PC-9 (cell line): ENCODE data around the gene BCAT1. TPM values are rescaled to one million over a fixed set of nuclear protein-coding genes. Genes with fewer than 3 reads are reported as not detected.

Source experiments
- BruUV-seq: library from RNA; stranded (reverse); fragments of 400-500 nt; replicated peaks from 2 replicates; lab custom pipeline; 2021; lab: Mats Ljungman, UMichigan
- CTCF ChIA-PET: fragments of 300-600 bp; sonication (Branson Sonifier 250); formaldehyde crosslinking; loops from one replicate; lab custom pipeline; 2022; ENCODE audit warnings: antibody characterized with exemption; lab: Charles Lee
- POLR2A ChIA-PET: fragments of 300-600 bp; sonication (Branson Sonifier 250); formaldehyde crosslinking; loops from one replicate; lab custom pipeline; 2022; ENCODE audit warnings: antibody characterized with exemption; ENCODE audit not compliant: unreplicated experiment; lab: Charles Lee
- DNase-seq, 2 experiments: peaks; one replicate each; pipeline versions ENCODE4 v3.0.0 to v3.0.0-alpha.2; 2015 to 2022; ENCODE audit warnings: mixed read lengths in 1 of 2
- H2AFZ ChIP-seq: fragments of 200-600 bp; sonication (generic); 2 replicates; pipeline ENCODE4 v1.8.1; 2017; ENCODE audit warnings: antibody characterized with exemption
- H3F3A ChIP-seq: fragments of 200-600 bp; sonication (generic); 2 replicates; pipeline ENCODE4 v1.8.1; 2017; ENCODE audit warnings: antibody characterized with exemption, mild to moderate bottlenecking, low read depth; ENCODE audit not compliant: insufficient read depth
- H3K27ac ChIP-seq: fragments of 200-600 bp; sonication (generic); 2 replicates; pipeline ENCODE4 v1.6.1; 2016; ENCODE audit warnings: mixed run types
- H3K27me3 ChIP-seq: fragments of 200-600 bp; sonication (generic); 2 replicates; pipeline ENCODE4 v1.6.1; 2016; ENCODE audit warnings: low read depth, mixed run types; ENCODE audit not compliant: insufficient read depth
- H3K36me3 ChIP-seq: fragments of 200-600 bp; sonication (generic); 2 replicates; pipeline ENCODE4 v1.6.1; 2016; ENCODE audit warnings: low read depth, mixed run types
- H3K4me1 ChIP-seq: fragments of 200-600 bp; sonication (generic); replicated peaks from 2 replicates; pipeline ENCODE4 v1.6.1; 2016; ENCODE audit warnings: mixed run types; ENCODE audit not compliant: insufficient read depth
- H3K4me2 ChIP-seq: fragments of 200-600 bp; sonication (generic); 2 replicates; pipeline ENCODE4 v1.6.1; 2017; ENCODE audit warnings: mixed run types
- H3K4me3 ChIP-seq: fragments of 200-600 bp; sonication (generic); 2 replicates; pipeline ENCODE4 v1.6.1; 2016; ENCODE audit warnings: mixed run types
- H3K79me2 ChIP-seq: fragments of 200-600 bp; sonication (generic); 2 replicates; pipeline ENCODE4 v1.6.1; 2017; ENCODE audit warnings: low read depth, mixed run types
- H3K9me2 ChIP-seq: fragments of 200-600 bp; sonication (generic); 2 replicates; pipeline ENCODE4 v1.8.1; 2017; ENCODE audit warnings: mild to moderate bottlenecking; ENCODE audit not compliant: insufficient read depth
- H3K9me3 ChIP-seq: fragments of 200-600 bp; sonication (generic); 2 replicates; pipeline ENCODE4 v1.8.1; 2016; ENCODE audit warnings: low read depth; ENCODE audit not compliant: insufficient read depth
- H4K20me1 ChIP-seq: fragments of 200-600 bp; sonication (generic); 2 replicates; pipeline ENCODE4 v1.8.1; 2017; ENCODE audit not compliant: insufficient read depth
- EZH2 ChIP-seq: fragments of 200-600 bp; sonication (generic); IDR thresholded peaks from 2 replicates; pipeline ENCODE4 v1.8.0; 2017; ENCODE audit warnings: antibody characterized with exemption, low read depth
- intact Hi-C: fragments of 100-400 bp; cut with micrococcal nuclease; formaldehyde crosslinking; loops from one replicate; pipeline ENCODE4 v1.10.0; 2022; ENCODE audit not compliant: unreplicated experiment
- total RNA-seq: library from RNA; stranded (reverse); gene quantifications from 2 replicates; pipeline ENCODE4 v1.2.3, GENCODE V29; 2021
- TF ChIP-seq, protein P1 (sequence below): fragments of 200-600 bp; sonication (generic); conservative IDR thresholded peaks from 2 replicates; pipeline ENCODE4 v1.6.1; 2017; ENCODE audit warnings: mixed run types, antibody characterized with exemption, mild to moderate bottlenecking, moderate library complexity

The BCAT1 gene
- total RNA-seq, 1 experiment from 2014 or later = 78.6 TPM

DNA sequence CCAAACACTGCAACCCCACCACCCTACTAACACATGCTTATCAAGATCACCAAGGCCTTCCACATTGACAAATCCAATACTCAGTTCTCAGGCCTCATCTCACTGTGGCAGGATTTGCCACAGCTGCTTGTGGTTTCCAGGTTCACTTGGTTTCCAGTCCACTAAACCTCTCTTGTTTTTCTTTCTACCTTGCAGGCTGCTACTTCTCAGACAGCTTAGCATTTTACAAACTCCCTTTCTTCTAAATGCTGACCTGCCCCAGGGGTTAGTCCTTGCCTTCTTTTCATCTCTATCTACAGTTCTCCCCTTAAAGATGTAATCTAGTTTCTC is 84.1 kb downstream of the BCAT1 start:
- Histone ChIP-seq H3K9me3 (no peaks in the 10 kb centered on the region), H3K36me3 (no peaks in the 10 kb centered on the region), H3K27me3 (no peaks in the 10 kb centered on the region), H3K4me3 (no peak overlapping the region), H3K79me2 (no peaks in the 10 kb centered on the region), H3K27ac (no peak overlapping the region), H3K4me1 (no peaks in the 10 kb centered on the region), H2AFZ (no peak overlapping the region), H3F3A (no peaks in the 10 kb centered on the region), H4K20me1 (no peaks in the 10 kb centered on the region), H3K4me2 (no peak overlapping the region), H3K9me2 (no peaks in the 10 kb centered on the region)
- no TSS peak for BruUV-seq
- intact Hi-C loops = no loop called here
- no peak for DNase-seq
- TF ChIP-seq EZH2 = no peak
- TF ChIP-seq, protein P1, sequence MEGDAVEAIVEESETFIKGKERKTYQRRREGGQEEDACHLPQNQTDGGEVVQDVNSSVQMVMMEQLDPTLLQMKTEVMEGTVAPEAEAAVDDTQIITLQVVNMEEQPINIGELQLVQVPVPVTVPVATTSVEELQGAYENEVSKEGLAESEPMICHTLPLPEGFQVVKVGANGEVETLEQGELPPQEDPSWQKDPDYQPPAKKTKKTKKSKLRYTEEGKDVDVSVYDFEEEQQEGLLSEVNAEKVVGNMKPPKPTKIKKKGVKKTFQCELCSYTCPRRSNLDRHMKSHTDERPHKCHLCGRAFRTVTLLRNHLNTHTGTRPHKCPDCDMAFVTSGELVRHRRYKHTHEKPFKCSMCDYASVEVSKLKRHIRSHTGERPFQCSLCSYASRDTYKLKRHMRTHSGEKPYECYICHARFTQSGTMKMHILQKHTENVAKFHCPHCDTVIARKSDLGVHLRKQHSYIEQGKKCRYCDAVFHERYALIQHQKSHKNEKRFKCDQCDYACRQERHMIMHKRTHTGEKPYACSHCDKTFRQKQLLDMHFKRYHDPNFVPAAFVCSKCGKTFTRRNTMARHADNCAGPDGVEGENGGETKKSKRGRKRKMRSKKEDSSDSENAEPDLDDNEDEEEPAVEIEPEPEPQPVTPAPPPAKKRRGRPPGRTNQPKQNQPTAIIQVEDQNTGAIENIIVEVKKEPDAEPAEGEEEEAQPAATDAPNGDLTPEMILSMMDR = no peak
- CTCF ChIA-PET = interaction anchor here (0.6 kb wide), 1 partner anchor 12 kb away, joined by 3 read pairs; no protein-coding TSS in a partner anchor
- POLR2A ChIA-PET = no interaction called here

DNA sequence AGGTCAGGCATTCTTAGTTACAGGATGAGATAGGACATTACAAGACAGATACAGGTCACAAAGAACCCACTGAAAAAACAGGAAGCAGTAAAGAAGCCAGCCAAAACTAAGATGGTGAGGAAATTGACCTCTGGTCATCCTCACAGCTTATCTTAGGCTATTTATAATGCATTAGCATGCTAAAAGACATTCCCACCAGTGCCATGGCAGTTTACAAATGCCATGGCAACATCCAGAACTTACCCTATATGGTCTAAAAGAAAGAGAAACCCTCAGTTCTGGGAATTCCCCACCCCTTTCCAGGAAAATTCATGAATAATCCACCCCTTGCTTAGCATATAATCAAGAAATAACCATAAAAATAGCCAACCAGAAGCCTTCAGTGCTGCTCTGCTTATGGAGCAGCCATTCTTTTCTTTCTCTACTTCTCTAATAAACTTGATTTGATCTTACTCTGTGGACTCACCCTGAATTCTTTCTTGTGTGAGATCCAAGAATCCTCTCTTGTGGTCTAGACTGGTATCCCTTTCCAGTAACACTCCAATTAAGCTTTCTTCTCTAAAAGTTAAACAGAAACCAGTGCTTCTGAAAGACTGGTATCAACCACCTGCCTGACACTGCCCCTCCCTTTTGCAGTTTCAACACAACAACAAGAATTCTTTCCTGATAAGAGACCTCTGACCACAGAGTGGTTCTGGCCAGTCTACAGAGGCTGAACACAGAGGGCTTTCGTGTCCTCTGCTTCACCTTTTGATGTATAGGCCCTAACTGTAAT is 86.9 kb downstream of the BCAT1 start:
- Histone ChIP-seq H3K79me2 (no peaks in the 10 kb centered on the region), H3K9me2 (no peaks in the 10 kb centered on the region), H4K20me1 (no peaks in the 10 kb centered on the region), H3K9me3 (no peaks in the 10 kb centered on the region), H3K27ac (no peak overlapping the region; the same call in 1 of the 2 replicates), H3F3A (no peaks in the 10 kb centered on the region), H2AFZ (no peak overlapping the region), H3K27me3 (no peaks in the 10 kb centered on the region), H3K4me3 (no peak overlapping the region), H3K4me2 (no peak overlapping the region), H3K36me3 (no peaks in the 10 kb centered on the region), H3K4me1 (no peaks in the 10 kb centered on the region)
- ChIA-PET POLR2A (no interaction called here), CTCF (interaction anchor here (0.6 to 1.0 kb wide), 2 partner anchors 8 to 1413 kb away, joined by 3 to 6 read pairs; no protein-coding TSS in a partner anchor)
- BruUV-seq = no TSS peak
- DNase-seq = peak; percentile 17 to 36
- intact Hi-C loops = no loop called here
- no peak for TF ChIP-seq EZH2
- TF ChIP-seq, protein P1 = no peak

DNA sequence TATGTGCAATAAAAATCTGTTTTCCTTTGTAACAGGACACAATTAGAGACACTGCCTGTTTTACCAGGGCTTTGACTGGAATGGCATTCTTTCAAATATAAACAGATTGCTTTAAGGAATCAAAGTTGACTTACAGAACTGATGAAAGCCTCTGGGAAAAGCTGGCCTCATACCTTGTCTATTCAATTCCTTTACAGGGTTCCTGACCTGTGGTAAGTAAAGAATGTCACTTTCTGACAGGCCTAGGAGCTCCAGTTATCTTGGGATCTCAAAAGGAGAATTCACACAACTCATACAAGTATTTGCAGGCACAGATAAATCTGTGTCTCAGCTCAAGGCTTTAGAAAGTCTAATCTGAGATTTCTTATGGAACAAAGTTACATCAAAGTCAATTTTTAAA is 88.4 kb downstream of the BCAT1 start:
- Histone ChIP-seq H3K27me3 (no peaks in the 10 kb centered on the region), H2AFZ (no peak overlapping the region), H4K20me1 (no peaks in the 10 kb centered on the region), H3K4me1 (no peaks in the 10 kb centered on the region), H3K36me3 (no peaks in the 10 kb centered on the region), H3K79me2 (no peaks in the 10 kb centered on the region), H3F3A (no peaks in the 10 kb centered on the region), H3K27ac (no peak overlapping the region), H3K9me2 (no peaks in the 10 kb centered on the region), H3K4me3 (no peak overlapping the region), H3K4me2 (no peak overlapping the region), H3K9me3 (no peaks in the 10 kb centered on the region)
- intact Hi-C loops = no loop called here
- TF ChIP-seq EZH2 = no peak
- TF ChIP-seq, protein P1 = no peak
- DNase-seq = no peak
- CTCF ChIA-PET = interaction anchor here (0.7 kb wide), 1 partner anchor 588 kb away, joined by 3 read pairs; no protein-coding TSS in a partner anchor
- BruUV-seq = no TSS peak
- POLR2A ChIA-PET = no interaction called here
